22Rv1 (cell line): Measurements from ENCODE around the gene SYTL1.

ENCODE experiments used
- ZFX ChIP-seq: fragments of 450-650 bp; IDR thresholded peaks from 2 replicates; pipeline ENCODE4 v1.6.1; 2017; ENCODE audit warnings: antibody characterized with exemption, borderline replicate concordance
- TF ChIP-seq, protein P1 (sequence below): fragments of 450-650 bp; IDR thresholded peaks from 2 replicates; pipeline ENCODE4 v1.5.1; 2017; ENCODE audit warnings: mild to moderate bottlenecking

- TF ChIP-seq, protein P1, sequence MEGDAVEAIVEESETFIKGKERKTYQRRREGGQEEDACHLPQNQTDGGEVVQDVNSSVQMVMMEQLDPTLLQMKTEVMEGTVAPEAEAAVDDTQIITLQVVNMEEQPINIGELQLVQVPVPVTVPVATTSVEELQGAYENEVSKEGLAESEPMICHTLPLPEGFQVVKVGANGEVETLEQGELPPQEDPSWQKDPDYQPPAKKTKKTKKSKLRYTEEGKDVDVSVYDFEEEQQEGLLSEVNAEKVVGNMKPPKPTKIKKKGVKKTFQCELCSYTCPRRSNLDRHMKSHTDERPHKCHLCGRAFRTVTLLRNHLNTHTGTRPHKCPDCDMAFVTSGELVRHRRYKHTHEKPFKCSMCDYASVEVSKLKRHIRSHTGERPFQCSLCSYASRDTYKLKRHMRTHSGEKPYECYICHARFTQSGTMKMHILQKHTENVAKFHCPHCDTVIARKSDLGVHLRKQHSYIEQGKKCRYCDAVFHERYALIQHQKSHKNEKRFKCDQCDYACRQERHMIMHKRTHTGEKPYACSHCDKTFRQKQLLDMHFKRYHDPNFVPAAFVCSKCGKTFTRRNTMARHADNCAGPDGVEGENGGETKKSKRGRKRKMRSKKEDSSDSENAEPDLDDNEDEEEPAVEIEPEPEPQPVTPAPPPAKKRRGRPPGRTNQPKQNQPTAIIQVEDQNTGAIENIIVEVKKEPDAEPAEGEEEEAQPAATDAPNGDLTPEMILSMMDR = no peak
- no peak for TF ChIP-seq ZFX
Measured at GRCh38 chr1:27403065-27403726, 61.4 kb downstream of the SYTL1 start.
